ENCODE results near the gene ADCY1.

The ADCY1 gene

GRCh38 chr7:45594745-45595535 lies 20.8 kb downstream of the ADCY1 start:
- DNase-seq = no peak

- no peak for DNase-seq
Measured at GRCh38 chr7:45595809-45596664, 21.9 kb downstream of the ADCY1 start.

DNA sequence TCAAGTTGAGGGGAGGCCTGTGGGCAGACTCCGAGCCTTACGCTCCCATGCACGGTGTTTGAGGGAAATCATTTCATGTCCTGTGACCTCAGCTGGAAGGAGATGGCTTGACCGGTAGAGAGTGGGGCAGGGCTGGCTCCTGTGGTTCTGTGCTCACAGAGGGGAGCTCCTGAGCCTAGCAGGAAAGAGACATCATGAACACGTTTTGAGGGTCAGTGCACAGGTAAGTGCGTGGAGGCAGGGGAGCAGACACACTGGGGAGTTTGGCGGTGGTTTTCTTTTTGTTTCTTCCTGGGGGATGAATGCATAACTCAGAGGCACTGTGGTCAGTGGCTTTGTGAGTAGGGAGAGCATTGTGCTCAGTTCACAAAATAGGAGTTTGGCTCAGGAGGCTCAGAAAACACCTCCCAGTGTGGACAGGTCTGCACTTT lies 22.5 kb downstream of the ADCY1 start:
- no peak for DNase-seq

GRCh38 chr7:45597286-45597984 lies 23.3 kb downstream of the ADCY1 start:
- DNase-seq = no peak

- no peak for DNase-seq
Measured at GRCh38 chr7:45598886-45599520, 24.8 kb downstream of the ADCY1 start.

DNA sequence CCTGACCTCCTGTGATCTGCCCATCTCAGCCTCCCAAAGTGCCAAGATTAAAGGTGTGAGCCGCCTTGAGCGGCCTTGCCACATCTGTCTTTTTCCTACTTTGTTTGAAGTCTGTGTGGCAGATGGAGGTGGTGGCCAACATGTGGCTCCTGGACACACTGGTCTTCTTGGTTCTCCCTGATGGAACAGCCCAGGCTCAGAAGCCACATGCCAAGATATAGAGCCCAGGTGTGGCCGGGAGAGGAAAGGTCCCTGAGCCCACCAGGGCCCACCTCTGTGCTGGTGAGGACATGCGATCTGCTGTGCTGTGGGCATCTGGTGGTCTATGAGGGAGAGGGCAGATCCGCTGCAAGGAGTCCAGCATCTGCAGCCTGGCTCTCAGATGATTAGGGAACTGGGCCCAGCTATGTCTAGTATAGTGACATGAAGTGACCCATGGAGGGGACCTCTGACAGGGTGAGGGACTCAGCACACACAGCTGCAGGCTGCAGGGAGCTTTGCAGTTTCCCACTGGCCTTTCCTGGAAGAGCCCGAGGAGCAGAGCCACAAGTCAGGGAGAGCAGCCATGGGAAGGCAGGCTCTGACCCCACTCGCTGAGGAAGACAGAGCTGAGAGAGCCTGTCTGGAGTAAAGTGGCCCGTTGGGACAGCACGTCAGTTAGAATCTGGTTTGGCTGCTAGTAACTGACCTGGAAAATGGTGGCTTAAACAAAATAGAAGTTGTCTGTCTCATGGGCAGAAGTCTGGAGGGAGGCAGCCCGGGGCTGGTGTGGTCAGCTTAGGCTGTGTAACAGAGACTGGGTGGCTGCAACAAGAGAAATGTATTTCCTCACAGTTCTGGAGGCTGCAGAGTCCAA lies 25.9 kb downstream of the ADCY1 start:
- DNase-seq = no peak

- no peak for DNase-seq
Measured at GRCh38 chr7:45601094-45601493, 26.9 kb downstream of the ADCY1 start.

DNA sequence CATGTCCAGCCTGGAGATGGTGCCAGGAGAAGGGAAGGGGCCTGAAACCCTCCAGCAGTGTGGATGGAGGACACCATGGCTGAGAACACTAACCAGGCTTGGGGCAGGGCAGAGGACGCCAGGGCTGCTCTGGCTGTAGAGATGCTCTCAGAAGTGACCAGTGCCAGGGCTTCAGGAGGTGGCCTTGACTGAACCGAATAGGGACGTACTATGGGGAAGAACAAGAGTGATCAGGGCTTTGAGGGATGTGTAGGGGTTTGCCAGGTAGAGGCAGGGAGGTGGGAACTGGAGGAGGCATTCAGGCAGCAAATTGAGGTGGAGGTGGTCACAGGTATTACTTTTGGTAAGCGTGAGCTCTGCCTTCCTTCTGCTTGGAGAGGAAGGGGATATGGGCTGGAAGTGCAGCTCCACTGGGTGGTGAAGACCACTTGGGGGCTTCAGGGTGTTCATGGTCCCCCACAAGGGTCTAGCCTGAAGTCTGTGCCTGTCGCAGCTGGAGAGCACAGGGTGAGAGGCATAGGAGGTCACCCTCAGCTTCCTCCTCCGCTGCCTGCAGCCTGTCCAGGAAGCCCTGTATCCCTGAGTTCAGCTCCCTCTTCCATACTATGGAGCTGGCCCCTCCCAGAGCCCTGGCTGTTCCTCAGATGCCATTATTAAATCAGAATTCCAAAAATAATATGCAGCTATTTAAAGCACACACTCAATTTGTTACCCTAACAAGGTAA lies 27.8 kb downstream of the ADCY1 start:
- no peak for DNase-seq

- DNase-seq = no peak
Measured at GRCh38 chr7:45606050-45606449, 31.9 kb downstream of the ADCY1 start.

- no peak for DNase-seq
Measured at GRCh38 chr7:45606931-45607330, 32.8 kb downstream of the ADCY1 start.

- no peak for DNase-seq
Measured at GRCh38 chr7:45609180-45609579, 35.0 kb downstream of the ADCY1 start.

GRCh38 chr7:45610019-45610418 lies 35.9 kb downstream of the ADCY1 start:
- DNase-seq = no peak

- no peak for DNase-seq
Measured at GRCh38 chr7:45610660-45611299, 36.6 kb downstream of the ADCY1 start.

GRCh38 chr7:45617166-45617565 lies 43.0 kb downstream of the ADCY1 start:
- DNase-seq = no peak

DNA sequence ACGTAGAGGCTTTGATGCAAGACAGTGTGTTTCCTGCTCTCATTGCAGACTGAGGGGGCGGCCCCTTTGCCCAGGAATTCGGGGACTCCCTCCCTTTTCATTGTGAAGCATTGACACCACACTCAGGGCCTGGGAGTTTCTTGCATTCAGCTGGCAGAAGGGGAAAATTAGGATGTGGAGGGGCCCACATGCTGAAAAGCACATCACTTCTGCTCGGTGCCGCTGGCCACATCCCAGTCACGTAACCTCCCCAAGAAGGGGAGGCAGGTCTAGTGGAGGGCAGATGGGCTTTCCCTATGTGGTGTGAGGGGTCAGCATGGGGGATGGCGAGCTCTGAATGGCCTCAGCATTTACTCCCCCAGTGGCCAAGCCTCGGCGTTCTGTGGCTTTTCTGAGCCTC lies 47.9 kb downstream of the ADCY1 start:
- DNase-seq = no peak

DNA sequence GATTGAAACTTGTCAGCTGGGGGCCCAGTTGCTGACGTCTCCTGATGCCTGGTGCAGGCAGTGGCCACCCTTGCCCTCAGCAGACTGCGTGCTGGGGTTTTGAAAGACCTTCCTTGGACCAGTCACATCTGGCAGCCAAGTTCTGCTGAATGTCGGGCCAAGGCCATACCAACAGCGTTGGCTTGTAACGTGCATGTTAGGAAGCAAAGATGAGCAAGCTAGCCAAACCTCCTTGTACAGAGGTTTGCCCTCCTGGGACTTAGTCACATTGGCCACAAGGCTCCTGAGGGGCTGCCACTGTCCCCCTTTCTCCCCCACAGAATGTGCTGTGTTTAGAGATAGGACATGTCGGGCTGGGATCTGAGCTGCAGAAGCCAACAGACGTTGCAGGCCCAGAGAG lies 49.0 kb downstream of the ADCY1 start:
- no peak for DNase-seq

GRCh38 chr7:45623740-45624391 lies 49.7 kb downstream of the ADCY1 start:
- DNase-seq = no peak

GRCh38 chr7:45624392-45624760 lies 50.2 kb downstream of the ADCY1 start:
- DNase-seq = no peak

- no peak for DNase-seq
Measured at GRCh38 chr7:45625067-45625466, 50.9 kb downstream of the ADCY1 start.

DNA sequence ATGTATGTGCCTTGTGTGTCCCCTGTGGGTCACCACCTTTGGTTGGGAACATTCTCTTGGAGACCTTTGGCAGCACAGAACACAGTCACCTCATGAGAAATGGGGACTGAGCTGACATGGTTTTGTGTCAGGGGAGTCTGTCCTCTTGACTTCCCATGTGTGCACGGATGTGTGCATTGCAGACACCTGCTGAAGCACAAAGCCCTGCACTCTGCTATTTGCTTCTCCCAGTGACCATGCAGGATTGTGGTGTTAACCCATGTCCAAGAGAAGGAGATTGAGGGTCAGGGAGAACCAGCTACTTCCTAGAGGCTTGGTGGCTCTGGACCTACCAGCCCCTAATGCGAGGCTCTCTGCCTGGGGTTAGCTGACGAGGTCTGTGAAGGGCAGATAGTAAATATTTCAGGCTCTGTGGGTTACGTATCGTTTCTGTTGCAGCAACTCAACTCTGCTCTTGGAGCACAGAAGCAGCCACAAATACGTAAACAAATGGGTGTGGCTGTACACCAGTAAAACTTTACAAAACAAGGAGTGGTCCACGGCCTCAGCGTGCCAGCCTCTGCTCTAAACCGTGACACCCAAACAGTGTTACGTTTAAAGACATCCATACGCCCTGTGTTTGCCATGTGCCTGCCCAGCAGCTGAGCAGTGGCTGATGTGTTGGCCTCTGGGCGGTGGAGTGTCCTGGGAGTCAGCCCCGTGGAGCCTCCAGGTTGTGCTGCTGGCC lies 51.7 kb downstream of the ADCY1 start:
- no peak for DNase-seq
